Measurements from ENCODE around the gene TREH.

- no peak for TF ChIP-seq POLR2AphosphoS5 (IDR thresholded peaks at IDR 0.05; ENCODE audit: borderline replicate concordance, low read depth, low read length)
- TF ChIP-seq EZH2 (IDR thresholded peaks at IDR 0.05), result no peak
Measured at GRCh38 chr11:118656563-118657165, 22.8 kb downstream of the TREH start.

Measured in SK-N-MC (cell line).